ENCODE data around the gene TMTC4. TPM values are rescaled to one million over a fixed set of nuclear protein-coding genes. Genes with fewer than 3 reads are reported as not detected.

Gene TMTC4
- total RNA-seq, 1 experiment from 2014 or later: 28.1 TPM

DNA sequence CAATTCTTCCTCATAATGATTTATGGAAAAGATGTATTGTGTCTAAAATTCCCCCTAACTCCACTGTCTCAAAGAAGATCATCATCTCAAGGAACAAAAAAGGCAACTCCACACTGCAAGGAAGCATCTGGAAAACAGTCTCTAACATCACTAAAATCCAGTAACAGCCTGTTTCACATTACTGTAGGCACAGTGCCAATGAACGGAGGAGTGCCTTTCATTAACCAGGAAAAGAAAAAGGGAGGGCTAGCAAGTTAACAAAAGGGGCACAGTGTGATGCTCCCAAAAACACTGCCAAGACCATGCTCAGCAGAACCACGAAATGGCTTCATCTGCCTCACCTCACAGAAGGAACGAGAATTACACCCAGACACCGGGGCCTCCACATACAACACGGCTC is 8.5 kb downstream of the TMTC4 start:
- Mint-ChIP-seq H3K4me1 (peaks cover 0 to 4% of the 10 kb centered on the region in 2 experiments; a peak in 1 of 4 replicates), H3K9me3 (no peaks in the 10 kb centered on the region)
- H3K27me3 ChIP-seq (ENCODE audit: insufficient read depth, low read length): no peaks in the 10 kb centered on the region

More for the DNA sequence above, 8.5 kb downstream of the TMTC4 start:
- Histone ChIP-seq H3K9me3 (ENCODE audit: control insufficient read depth, low read depth, low read length) (no peaks in the 10 kb centered on the region), H2BK12ac (ENCODE audit: insufficient read length, low read depth, low read length) (no peak overlapping the region), H3K4me2 (ENCODE audit: insufficient read depth, insufficient read length, low read length) (no peak overlapping the region), H2BK20ac (ENCODE audit: low read depth, low read length, poor library complexity, severe bottlenecking) (no peak overlapping the region), H3K4ac (ENCODE audit: low read depth, low read length) (no peak overlapping the region), H4K91ac (ENCODE audit: insufficient read length, low read depth, low read length) (no peak overlapping the region), H4K20me1 (ENCODE audit: control insufficient read depth, insufficient read depth, insufficient read length) (no peaks in the 10 kb centered on the region), H3K4me1 (ENCODE audit: insufficient read depth, low read length) (no peaks in the 10 kb centered on the region), H3T11ph (ENCODE audit: low read length) (no peak overlapping the region), H4K5ac (ENCODE audit: insufficient read length, low read depth, low read length) (no peak overlapping the region), H2BK120ac (ENCODE audit: low read depth, low read length, poor library complexity, severe bottlenecking) (no peak overlapping the region), H3K23ac (ENCODE audit: insufficient read length, low read depth, low read length) (no peak overlapping the region), H3K79me1 (ENCODE audit: insufficient read depth, low read depth, low read length, poor library complexity, severe bottlenecking) (no peaks in the 10 kb centered on the region), H3K23me2 (ENCODE audit: insufficient read length, low read depth, low read length, poor library complexity, severe bottlenecking) (no peaks in the 10 kb centered on the region), H3K14ac (ENCODE audit: insufficient read depth, low read length) (no peak overlapping the region), H2AFZ (ENCODE audit: low read length) (no peak overlapping the region), H3K9ac (ENCODE audit: extremely low read depth, insufficient read length, low read length) (no peak overlapping the region), H4K8ac (replicated peaks; ENCODE audit: insufficient read length, low read depth, low read length) (no peak overlapping the region), H2BK15ac (ENCODE audit: low read depth, low read length) (no peak overlapping the region), H3K79me2 (ENCODE audit: insufficient read depth, low read length) (no peaks in the 10 kb centered on the region), H3K27ac (ENCODE audit: insufficient read length, low read depth, low read length) (no peak overlapping the region), H2AK5ac (ENCODE audit: insufficient read length, low read length) (no peak overlapping the region), H3K18ac (ENCODE audit: insufficient read length, low read depth, low read length) (no peak overlapping the region), H2BK5ac (ENCODE audit: insufficient read length, low read length) (no peak overlapping the region), H3K56ac (ENCODE audit: insufficient read length, low read depth, low read length) (no peak overlapping the region)
- TF ChIP-seq, protein P1, sequence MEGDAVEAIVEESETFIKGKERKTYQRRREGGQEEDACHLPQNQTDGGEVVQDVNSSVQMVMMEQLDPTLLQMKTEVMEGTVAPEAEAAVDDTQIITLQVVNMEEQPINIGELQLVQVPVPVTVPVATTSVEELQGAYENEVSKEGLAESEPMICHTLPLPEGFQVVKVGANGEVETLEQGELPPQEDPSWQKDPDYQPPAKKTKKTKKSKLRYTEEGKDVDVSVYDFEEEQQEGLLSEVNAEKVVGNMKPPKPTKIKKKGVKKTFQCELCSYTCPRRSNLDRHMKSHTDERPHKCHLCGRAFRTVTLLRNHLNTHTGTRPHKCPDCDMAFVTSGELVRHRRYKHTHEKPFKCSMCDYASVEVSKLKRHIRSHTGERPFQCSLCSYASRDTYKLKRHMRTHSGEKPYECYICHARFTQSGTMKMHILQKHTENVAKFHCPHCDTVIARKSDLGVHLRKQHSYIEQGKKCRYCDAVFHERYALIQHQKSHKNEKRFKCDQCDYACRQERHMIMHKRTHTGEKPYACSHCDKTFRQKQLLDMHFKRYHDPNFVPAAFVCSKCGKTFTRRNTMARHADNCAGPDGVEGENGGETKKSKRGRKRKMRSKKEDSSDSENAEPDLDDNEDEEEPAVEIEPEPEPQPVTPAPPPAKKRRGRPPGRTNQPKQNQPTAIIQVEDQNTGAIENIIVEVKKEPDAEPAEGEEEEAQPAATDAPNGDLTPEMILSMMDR (conservative IDR thresholded peaks at IDR 0.05): no peak
- no peak overlapping the region for H3K4me3 Mint-ChIP-seq
- H3K27ac Mint-ChIP-seq: no peak overlapping the region; a peak in 1 of 7 replicates
- DNase-seq: no peak
- no peaks in the 10 kb centered on the region for H3K27me3 Mint-ChIP-seq (ENCODE audit: low read depth)
- H3K36me3 Mint-ChIP-seq (ENCODE audit: insufficient read depth in 1 of 3, low read depth in 3 of 3): peaks cover 49 to 77% (median 74%) of the 10 kb centered on the region in 3 experiments; a peak in 6 of 7 replicates
- WGBS (ENCODE audit: extremely low coverage, insufficient read length, low lambda C conversion rate): no CpG with 5 or more reads among the region's 5 CpGs
